GM18867 (cell line): ENCODE data around the gene ATP11B.
"Not testable (repeated sequence)": the region's sequence is repeated elsewhere in the genome, so short reads cannot be mapped to it uniquely, and the experiment has no call there.

Source experiments
- ATAC-seq: cut with Tn5 transposase; IDR thresholded peaks from one replicate; pipeline ENCODE4 v1.9.1; 2021; ENCODE audit warnings: mild to moderate bottlenecking, moderate library complexity; ENCODE audit not compliant: unreplicated experiment

The ATP11B gene

DNA sequence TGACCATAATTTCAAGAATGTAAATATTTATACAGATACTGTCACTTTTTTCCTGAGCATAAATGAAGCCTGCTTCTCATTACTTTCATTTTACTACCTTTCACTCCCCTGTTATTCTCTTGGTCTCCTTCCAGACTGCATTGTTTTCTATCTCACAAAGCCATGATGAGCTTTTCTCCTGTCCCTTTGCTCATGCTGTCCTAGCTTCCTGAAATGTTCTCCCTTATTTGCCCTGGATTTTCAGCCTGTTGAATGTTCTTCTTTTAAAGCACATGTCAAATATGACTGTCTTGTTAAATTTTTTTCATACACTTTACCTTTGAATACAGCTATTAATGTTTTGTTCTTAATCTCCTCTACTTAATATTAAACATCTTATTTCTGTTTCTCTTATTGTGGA, 31.7 kb downstream of the ATP11B start:
- no peak for ATAC-seq

GRCh38 chr3:182829761-182830405, 36.6 kb downstream of the ATP11B start:
- no peak for ATAC-seq

GRCh38 chr3:182837855-182838454, 44.7 kb downstream of the ATP11B start:
- ATAC-seq, result no peak

GRCh38 chr3:182843478-182843877, 50.2 kb downstream of the ATP11B start:
- ATAC-seq, result no peak

GRCh38 chr3:182848906-182849305, 55.6 kb downstream of the ATP11B start:
- no peak for ATAC-seq

GRCh38 chr3:182855076-182855475, 61.8 kb downstream of the ATP11B start:
- ATAC-seq, result no peak

GRCh38 chr3:182861348-182861747, 68.0 kb downstream of the ATP11B start:
- no peak for ATAC-seq

DNA sequence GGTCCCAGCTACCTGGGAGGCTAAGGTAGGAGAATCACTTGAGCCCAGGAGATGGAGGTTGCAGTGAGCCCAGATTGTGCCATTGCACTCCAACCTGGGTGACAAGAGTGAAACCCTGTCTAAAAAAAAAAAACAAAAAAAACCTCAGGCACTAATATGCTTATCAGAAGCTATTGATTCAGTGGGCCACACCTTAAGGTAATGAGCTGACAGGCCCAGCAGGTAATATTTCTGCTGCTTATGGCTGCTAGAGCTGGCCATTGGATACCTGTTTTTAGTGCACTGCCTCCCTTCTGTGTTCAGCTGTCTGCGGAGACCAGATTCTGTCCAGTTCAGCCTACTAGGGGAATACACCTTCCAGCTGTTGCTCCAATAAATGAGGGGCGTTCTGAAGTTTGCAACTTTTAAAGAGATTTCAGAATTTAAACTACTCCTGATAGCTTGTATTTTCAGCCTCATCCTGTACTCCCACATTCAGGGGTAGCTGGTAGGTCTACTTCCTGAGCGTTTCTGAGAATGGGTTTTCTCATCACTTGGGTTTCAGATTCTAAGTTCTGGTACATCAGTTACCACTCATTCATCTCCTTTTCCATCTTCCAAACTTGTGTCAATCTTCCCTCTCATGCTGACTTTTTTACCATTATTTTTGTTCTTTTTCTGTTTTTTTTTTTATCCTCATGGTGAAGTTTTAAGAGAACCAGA, 69.0 kb downstream of the ATP11B start:
- no peak for ATAC-seq

DNA sequence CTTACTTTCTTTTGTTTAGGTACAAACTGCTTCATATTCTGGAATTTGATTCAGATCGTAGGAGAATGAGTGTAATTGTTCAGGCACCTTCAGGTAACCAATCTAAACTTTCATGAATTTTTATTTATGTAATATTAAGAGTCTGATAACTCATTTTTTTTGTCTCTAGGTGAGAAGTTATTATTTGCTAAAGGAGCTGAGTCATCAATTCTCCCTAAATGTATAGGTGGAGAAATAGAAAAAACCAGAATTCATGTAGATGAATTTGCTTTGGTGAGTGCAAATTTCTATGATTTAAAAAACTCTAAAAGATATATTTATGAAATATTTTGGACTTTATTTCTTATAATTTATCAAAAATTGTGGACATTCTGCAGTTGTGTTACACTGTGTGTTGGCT, 75.8 kb downstream of the ATP11B start:
- no peak for ATAC-seq

- not testable (repeated sequence) for ATAC-seq
Measured at GRCh38 chr3:182870917-182871316, 77.6 kb downstream of the ATP11B start.

GRCh38 chr3:182879031-182879611, 85.8 kb downstream of the ATP11B start:
- no peak for ATAC-seq

GRCh38 chr3:182886497-182886896, 93.2 kb downstream of the ATP11B start:
- ATAC-seq, result no peak

DNA sequence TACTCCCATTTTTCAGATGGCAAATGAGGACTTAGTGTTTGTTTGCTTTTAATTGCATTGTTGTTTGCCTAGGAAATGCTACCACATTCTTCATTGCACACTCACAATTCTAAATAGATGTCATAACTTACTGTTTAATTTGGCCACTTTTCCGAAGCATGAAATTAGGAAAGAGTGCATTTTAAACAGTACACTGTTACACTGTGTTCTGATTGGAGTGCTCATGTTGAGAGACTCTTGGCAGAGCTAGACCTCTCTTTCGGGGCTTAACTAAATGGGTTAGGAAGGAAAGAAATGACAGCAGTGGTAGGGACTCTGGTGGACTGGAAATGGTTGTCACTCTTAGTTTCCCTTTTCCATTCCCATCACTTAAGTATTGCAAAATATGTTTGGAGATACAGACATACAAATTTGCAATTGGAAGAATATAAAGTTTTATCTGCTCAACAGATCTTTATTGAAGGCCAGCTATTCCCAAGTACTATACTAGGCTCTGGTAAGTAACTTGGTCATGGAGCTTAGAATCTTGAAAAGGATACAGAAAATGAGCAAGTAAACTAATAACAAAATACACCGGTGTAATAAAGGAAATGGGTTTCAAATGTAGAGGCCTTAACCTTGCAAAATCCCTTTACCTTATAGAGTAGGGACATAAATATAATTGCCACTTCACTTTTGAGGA, 96.8 kb downstream of the ATP11B start:
- ATAC-seq, result no peak

DNA sequence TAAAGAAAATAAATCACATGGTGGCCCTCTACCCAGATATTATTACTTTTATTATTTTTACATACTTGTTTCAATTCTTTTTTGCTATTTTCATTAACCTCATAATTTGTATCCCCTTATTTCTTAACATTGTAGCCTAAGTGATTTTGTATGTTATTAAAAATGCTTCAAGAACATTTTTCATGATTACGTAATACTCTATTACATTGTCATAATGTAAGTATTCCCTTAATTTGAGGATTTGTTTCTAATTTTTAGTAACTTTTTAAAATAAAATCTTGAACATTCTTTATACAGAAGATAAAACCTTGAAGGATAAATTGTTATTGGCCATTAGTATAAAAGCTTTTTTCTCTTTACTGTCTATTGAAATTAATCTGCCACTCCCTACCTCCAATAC, 98.1 kb downstream of the ATP11B start:
- ATAC-seq, result no peak

- no peak for ATAC-seq
Measured at GRCh38 chr3:182892226-182892625, 98.9 kb downstream of the ATP11B start.

DNA sequence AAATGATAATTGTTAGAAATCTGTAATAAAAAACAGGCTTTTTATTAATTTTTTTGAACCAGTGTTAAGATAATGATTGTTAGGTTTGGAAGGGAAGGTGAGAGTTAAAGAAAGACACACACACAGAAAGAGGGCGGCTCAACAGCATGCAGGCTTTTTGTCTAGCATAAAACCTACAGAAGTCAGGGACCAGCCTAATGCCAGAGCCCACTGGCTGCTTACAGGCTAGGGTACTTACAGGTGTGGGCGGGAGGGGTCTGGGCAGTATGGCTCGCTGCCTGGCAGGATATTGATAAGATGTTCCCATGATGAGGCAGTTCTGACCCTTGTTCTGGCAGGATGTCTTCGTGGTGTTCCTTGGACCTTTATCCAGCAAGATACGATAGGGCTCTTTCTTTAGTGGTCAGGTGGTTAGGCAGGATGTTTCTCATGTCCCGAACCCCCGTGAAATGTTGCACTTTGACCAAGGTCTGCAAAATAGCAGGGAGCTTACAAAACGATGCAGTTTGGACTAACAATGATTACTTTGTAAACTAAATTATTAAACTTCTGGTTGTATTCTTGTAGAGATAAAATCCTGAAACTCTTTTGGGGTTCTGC, 102.3 kb downstream of the ATP11B start:
- no peak for ATAC-seq

GRCh38 chr3:182896553-182896952, 103.2 kb downstream of the ATP11B start:
- no peak for ATAC-seq

DNA sequence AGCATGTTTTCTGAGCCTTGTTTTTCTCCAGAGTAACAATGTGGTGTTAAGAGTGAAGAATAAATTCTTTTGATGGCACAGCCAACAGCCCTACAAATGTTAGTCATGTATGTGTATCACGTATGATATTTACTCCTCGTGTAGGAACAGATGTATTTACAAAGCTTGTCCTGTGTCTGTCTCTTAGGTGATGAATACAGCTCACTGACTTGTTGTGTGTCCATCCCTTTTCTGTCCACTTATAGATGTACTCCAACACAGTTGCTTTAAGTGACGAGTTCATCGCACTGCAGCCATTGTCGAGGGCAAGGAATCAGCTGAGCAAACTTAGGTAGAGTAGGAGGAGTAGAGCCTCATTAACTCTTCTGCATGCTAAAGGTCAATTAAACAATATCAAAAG, 108.9 kb downstream of the ATP11B start:
- ATAC-seq, result no peak

DNA sequence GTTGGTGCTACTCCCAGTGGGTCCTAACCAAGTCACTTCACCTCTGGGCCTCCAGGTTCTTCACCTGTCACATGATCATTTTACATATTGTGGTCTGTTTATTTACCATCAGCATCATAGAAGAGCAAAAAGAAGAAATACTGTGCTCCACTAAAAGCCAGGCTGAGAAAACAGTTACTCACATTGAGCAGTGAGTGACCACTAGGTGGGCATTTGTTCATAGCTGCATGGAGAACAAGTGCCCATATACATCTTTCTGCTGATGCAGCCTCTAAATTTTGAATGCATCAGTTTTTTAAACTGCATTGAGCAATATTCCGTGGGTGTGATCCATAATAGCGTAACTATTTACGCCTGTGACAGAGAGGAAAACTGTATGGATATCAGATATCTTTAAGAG, 110.9 kb downstream of the ATP11B start:
- no peak for ATAC-seq

DNA sequence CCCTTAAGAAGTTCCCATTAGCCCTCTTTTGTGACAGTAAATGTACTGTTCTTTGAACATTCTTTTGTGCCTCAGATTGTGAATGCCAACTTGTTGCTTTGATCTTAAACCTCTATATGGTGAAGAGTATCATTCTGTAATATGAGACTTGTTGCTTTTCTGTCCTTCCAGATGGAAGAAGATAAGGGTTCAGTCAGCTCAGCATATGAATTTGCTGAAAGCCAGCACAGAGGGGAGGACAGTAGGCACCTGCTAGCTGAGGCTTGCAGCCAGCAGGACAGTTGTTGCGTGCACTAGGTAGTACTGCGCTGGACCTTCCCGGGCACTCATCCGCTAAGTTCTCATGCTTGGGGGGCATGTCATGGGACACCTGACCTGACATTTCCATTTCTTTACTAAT, 112.3 kb downstream of the ATP11B start:
- no peak for ATAC-seq

- no peak for ATAC-seq
Measured at GRCh38 chr3:182906036-182906435, 112.7 kb downstream of the ATP11B start.
